HG02981 (cell line): Measurements from ENCODE around the gene ATP2A3.
A peak's percentile ranks its signal among the peaks of the same experiment; 100 is the strongest.

Experiments used
- ATAC-seq: cut with Tn5 transposase; IDR thresholded peaks from one replicate; pipeline ENCODE4 v1.9.1; 2021; ENCODE audit warnings: mild to moderate bottlenecking, moderate library complexity; ENCODE audit not compliant: unreplicated experiment

Gene ATP2A3

DNA sequence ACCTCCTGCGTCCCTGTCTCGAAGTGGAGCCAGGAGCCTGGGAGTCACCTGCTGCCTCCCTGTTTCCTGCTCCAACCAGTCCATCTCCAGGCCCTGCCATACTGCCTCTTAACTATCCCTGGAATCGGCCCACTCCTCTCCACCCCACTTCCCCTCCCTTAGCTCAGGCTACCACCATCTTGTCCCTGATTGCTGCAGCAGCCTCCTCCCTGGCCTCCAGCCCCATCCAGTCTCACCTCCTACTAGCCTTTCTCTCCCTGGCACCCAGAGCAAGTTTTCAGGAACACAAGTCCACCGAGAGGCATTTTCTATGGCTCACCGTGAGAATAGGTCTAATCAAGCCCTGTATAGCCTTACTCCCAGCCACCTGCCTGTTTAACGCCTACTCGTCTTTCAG lies 70.5 kb downstream of the ATP2A3 start:
- ATAC-seq: no peak

GRCh38 chr17:3893003-3893719 lies 71.1 kb downstream of the ATP2A3 start, which contains the start of gene CAMKK1:
Gene CAMKK1, minus strand, starts transcription at chr17:3893053. Its CDS starts 7,366 bp downstream, at chr17:3885687.
- ATAC-seq: peak; percentile 86

DNA sequence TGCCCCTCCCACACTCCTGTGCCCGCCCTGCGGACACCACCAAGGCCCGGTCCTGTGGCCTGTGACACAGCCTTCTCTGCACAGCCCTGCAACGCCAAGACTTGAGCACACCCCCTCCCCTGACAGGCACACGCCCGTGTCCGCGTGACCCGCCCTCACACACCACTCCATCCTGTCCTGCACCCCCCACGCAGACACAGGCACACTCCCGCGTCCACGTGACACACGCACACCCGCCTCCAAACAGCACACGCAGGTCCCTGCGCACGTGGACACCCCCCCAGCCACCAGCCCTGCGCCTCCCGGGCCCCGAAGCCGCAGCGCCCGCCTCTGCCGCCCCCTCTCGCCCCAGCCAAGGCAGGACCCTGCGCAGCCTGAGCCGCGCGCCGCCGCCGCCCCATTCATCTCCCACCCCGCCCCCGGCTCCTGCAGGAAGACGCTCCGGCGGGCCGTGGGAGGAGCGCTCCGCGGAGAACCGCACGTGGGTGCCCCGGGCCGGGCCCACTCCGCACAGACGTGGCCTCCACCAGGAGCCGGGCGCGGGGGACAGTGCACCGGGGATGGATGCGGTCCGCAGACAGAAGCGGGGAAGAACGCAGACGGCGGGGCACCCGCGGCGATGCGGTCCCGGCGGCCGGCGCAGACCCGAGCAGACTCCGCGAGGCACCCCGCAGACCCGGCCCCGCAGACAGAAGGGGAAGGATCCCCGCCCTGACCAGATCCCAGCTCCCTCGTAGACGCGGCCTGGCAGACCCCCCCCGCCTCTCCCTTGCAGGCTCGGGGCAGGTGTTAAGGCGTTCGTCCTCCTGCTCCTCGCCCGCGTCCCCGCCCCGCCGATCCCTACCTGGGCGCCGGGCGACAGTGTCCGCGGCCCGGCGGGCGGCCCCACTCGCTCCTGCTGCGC lies 71.9 kb downstream of the ATP2A3 start:
- no peak for ATAC-seq

DNA sequence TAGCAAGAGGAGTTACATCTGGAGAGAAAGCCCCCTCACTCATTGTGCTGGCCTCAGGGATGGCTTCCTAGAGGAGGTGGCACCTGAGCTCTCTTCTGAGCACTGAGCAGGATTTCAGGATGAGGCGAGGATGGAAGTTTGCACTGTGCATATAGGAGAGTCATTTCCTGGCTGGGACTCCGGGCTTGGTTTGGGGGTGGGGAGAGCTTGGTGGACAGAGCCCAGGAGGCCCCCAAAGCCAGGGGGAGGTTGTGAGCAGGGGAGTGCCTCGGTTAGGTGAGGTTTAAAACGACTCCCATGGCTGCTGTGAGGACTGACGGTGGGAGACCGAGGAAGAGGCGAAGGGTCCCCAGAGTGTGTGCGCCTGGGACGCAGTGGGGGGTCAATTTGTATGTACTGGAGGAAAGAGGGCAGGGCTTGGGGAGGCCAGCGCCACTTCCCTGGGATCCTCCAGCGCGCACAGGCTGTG lies 72.6 kb downstream of the ATP2A3 start:
- no peak for ATAC-seq

DNA sequence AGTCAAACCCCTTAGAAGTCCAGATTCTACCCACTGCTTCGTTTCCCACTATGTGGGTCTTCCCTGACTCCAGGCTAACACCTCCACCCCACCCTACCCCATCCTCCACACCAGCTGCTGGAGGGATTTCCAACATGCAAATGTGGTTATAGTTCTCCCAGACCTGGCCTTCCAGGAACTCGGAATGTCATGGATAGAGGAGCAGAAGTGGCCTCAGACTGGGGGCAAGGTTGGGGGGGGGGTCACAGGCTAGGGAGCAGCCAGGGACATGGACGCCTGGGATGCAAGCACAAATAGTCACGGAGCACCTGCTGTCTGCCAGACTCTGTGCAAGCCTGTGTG lies 73.4 kb downstream of the ATP2A3 start:
- ATAC-seq: no peak

- no peak for ATAC-seq
Measured at GRCh38 chr17:3890082-3890877, 74.0 kb downstream of the ATP2A3 start.

- no peak for ATAC-seq
Measured at GRCh38 chr17:3889325-3890012, 74.8 kb downstream of the ATP2A3 start.

- no peak for ATAC-seq
Measured at GRCh38 chr17:3888343-3889171, 75.7 kb downstream of the ATP2A3 start.

DNA sequence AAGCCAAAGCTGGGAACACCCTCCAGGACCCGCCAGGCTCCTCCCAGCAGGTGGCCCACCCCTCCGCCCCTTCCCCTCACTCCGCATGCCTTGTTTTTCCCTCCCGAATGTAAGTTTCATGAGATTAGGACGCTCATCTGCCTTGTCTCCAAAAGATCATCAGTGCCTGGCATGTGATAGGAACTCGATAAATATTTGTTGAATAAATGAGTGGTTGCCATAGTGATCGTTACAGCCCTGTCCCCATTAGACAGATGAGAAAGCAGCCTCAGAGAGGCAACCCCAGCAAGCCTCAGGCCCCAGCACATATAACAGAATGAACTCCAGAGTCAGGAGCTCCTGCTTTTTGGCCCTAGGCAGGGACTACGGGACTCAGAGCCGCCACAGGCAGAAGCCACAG lies 76.4 kb downstream of the ATP2A3 start:
- no peak for ATAC-seq

DNA sequence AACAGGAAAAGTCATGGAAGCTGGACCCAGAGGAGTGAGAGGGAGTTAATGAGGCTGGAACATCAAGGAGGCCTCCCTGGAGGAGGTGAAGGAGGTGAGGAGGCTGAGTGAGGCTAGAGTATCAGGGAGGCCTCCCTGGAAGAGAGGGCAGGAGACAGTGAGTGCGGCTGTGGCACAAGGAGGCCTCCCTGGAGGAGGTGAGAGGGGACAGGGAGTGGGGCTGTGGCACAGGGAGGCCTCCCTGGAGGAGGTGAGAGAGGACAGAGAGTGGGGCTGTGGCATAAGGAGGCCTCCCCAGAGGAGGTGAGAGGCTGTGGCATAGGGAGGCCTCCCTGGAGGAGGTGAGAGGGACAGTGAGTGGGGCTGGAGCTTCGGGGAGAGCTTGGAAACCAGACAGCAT lies 76.8 kb downstream of the ATP2A3 start:
- ATAC-seq: no peak

- no peak for ATAC-seq
Measured at GRCh38 chr17:3886776-3887175, 77.5 kb downstream of the ATP2A3 start.

DNA sequence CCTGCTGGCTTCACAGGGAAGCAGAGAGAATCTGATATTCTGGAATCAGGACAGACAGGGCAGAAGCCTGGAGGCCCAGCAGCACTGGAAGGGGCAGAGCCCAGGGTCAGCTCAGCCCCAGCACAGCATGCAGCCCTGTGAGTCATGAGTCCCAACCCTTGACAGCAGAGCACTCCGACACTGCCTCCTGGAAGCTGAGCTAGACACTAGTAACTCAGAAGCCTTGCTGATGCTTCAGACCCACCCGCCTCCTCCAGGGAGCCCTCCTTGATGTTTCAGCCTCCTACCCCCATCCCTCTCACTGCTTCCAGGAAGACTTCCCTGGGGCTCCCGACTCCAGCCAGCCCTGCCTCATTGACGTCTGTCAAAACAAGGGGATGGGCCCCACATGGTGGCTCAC lies 78.3 kb downstream of the ATP2A3 start:
- ATAC-seq: no peak

DNA sequence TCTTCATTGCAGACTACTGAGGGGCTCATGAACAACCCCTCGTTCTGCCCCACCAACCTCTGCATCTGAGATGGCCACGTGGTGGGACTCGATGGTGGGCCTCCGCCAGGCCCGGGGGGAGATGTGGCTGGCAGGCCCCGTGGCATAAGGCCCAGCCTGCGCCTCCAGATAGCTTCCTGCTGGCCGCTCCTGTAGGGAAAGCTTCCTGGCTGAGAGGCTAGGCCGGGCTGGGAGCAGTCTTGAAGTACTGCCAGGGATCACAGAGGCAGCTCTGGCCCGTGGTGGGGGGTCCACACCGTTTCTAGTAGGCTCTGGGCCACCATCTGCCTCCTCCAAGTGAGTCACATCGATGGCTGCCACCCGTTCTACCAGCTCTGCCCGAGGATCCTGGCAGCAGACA lies 79.0 kb downstream of the ATP2A3 start:
- no peak for ATAC-seq

- ATAC-seq: no peak
Measured at GRCh38 chr17:3884188-3884587, 80.0 kb downstream of the ATP2A3 start.

- no peak for ATAC-seq
Measured at GRCh38 chr17:3882276-3882675, 82.0 kb downstream of the ATP2A3 start.

DNA sequence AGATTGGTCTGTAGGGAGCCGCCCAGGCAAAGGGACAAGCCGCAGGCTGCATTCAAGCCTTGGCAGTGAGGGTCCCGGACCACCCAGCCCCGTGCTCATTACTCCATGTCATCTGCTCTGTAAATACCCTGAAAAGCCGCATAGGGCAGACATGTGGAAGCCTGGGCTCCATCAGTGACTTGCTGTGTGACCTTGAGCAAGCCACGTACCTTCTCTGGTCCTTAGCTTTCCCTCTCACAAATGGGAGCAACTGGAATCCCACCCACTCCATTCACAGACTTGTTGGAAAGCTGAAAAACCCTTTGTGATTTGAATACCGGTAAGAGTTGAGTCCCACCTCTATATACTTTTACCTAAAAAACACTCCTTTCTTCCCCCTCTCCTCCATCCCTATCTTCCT lies 83.3 kb downstream of the ATP2A3 start:
- ATAC-seq: no peak

DNA sequence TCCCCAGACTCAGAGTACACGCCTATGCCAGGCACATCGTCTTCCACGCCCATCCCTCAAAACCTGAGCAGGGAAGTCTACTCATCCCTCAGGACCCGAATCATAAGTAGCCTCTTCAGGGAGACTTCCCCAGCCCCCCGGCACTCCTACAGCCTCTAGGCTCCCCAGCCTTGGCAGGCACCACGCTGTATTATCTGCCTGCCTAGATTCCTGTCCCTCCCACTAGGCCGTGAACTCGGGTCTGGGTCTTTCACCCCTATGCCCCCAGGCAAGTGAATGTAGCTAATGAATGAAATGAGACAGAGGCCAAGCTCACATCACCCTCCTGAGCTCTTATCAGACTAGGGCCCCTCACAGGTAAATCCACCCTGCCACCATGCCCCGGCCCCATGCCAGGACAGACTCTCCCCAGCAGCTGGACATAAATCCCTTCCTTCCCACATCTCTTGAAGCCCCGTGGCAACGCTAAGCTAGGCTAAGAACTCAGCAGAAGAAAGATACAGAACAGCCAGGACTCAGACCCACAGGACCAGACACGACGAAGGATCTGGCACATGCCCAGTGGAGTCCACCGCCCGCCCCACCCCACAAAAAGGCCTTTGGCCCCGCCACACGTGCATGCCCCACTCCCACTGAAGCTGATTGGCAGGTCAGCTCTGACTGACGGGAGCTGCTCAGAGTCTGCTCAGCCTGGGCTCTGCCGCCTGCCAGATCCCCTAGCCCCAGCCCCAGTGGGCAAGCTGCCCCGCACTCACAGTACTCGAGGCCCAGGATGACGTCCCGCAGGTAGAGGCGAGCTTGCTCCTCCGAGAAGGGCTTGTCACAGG lies 84.4 kb downstream of the ATP2A3 start:
- ATAC-seq: no peak

DNA sequence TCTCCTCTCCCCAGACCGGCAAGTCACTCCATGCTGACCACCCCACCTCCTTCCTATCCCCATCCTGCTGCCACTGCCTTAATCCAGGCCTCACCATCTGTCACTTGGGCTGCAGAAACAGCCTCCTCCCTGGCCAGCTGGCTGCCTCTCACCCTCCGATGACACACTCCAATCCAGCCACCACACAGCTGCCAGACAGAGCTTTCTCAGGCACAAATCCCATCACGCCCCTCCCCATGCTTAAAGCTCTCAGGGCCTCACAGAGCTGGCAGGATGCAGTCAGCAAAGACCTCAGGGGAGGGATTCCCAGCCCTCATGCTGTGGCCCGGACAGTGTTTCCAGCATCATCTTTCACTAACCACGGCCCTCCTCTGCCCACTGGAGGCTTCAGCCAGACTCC lies 85.1 kb downstream of the ATP2A3 start:
- ATAC-seq: no peak

DNA sequence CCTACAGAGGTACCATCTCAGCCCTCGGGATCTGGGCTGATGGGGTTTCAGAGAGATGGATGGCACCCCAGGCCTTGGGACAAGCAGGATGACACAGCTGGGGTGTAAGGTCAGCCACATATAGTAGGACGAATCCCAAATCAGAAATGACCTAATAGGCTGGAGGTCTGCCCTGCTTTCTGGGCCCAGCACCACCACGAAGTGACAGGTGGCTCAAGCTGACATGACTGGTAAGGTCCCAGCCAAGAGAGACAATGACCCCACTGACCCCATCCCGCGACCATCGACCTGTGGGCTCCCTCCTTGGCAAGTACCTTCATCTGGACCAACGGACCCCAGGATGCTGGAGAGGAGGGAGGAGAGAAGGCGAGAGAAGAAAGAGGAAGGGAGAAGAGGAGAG lies 87.0 kb downstream of the ATP2A3 start:
- ATAC-seq: no peak
